NCI-H1048 (cell line): ENCODE measurements around the gene CMTM1.
"Not testable (repeated sequence)": the region's sequence is repeated elsewhere in the genome, so short reads cannot be mapped to it uniquely, and the experiment has no call there.

Experiments
- DNase-seq: peaks from one replicate; lab custom pipeline; 2025; lab: John Stamatoyannopoulos, UW

CMTM1 gene

DNA sequence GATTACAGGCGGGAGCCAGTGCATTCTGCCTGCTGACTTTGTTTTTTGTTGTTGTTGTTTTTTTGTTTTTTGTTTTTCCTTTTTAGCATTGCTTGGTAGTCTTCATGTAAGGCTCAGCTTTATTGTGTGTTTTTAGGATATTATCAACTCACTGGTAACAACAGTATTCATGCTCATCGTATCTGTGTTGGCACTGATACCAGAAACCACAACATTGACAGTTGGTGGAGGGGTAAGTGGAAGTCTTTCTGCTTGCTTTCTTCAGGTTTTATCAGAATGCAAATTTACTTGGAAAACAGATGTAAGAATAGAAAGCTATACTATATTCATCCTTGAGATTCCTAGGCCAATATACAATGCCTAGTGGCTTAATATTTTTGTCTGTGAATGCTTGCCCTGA is 3.3 kb upstream of the CMTM1 start:
- DNase-seq = no peak

DNA sequence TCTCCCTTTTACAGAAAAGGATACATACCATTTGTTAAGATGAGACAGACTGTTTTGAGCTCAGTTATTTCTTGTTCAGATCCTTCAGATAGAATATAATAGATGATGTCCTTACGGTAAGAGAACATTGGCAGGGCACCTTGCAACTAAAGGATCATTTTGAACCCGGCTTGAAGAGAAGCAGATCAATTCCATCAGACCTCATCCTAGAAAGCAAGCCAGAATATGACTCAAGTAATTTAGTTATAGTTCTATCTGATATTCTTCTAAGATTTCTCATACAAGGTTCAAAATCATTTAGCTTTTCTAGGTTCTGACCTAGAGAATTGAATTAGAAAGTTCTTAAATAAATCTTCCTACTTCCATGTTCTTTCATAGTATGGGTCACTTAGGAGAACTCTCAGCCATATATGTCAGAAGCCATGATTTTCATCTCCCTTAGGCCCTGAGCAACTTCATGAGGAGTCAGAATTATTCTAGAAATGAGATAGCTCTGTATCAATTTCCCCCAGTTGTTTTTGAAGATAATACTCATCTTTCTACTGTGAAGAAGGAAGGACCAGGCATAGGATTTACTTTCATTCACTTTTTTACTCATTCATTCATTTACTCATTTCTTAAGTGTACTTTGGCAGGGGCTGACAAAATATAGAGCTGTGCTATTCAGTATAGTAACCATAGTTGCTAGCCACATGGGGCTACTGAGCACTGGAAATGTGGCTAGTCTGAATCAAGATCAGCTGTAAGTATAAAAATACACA is 2.5 kb upstream of the CMTM1 start:
- no peak for DNase-seq

- not testable (repeated sequence) for DNase-seq
Observed at GRCh38 chr16:66567270-66567669, 1.0 kb downstream of the CMTM1 start.

- DNase-seq = no peak
Observed at GRCh38 chr16:66568355-66568754, 2.1 kb downstream of the CMTM1 start.

DNA sequence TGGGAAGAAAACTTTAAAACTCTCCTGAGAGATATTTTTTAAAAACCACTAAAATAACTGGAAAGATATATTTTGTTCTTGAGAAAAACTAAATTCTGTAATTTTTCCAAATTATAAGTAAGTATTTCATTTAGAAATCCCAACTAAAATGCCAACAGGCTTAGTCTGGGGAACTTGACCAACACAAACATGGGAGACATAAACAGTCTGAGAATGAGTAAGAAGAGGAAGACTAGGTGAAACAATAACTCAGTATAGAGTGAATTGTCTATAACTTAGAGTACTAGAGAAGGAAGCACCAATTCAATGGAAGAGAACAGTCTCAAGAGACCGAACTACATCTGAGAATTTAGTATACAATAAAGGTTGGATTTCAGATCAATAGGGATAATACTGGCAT is 2.9 kb downstream of the CMTM1 start:
- no peak for DNase-seq

GRCh38 chr16:66569827-66570405 is 3.7 kb downstream of the CMTM1 start:
- DNase-seq = no peak

- no peak for DNase-seq
Observed at GRCh38 chr16:66572356-66572755, 6.1 kb downstream of the CMTM1 start.

GRCh38 chr16:66574081-66574480 is 7.8 kb downstream of the CMTM1 start:
- no peak for DNase-seq

- no peak for DNase-seq
Observed at GRCh38 chr16:66574531-66574930, 8.3 kb downstream of the CMTM1 start.

- DNase-seq = no peak
Observed at GRCh38 chr16:66575060-66575459, 8.8 kb downstream of the CMTM1 start.

GRCh38 chr16:66576296-66576695 is 10.1 kb downstream of the CMTM1 start:
- DNase-seq = no peak

GRCh38 chr16:66578651-66579531 is 12.7 kb downstream of the CMTM1 start, which contains the start of gene CMTM2:
CMTM2 (plus strand) TSS chr16:66579463; CDS start chr16:66579608, 145 bp downstream.
- no peak for DNase-seq

- no peak for DNase-seq
Observed at GRCh38 chr16:66580605-66581209, 14.5 kb downstream of the CMTM1 start.

DNA sequence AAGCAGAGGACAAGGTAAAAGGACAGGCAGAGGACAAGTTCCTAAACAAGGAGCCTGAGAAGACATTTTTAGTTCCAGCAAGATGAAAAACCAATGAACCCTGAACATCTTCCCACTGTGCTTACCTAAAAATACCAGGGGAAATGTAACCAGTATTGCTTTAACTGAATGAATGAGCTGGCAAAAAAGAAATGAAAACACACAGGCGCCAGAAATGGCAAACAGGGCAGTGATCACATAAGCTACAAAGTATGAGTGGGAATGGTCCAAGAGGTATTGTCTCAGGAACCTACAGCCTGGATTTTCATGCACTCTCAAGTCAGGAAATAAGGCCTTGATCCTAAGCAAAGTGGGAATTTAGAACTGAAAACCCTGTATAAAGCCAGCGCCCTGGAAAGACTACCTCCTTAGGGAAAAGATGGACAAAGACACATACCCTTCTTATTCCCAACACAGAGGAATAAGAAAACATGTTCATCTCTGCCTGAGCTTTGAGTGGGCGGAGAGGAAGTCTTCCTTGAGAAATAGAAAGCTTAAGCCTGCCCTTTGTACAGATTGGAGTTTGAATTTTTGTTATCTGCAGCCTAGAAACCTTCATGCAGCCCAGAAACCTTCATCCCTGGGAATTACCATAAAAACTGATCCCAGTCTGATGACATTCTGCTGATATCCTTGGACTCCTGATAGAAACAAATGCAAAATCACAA is 15.2 kb downstream of the CMTM1 start:
- no peak for DNase-seq

GRCh38 chr16:66585481-66586239 is 19.4 kb downstream of the CMTM1 start:
- no peak for DNase-seq

GRCh38 chr16:66587881-66588600 is 21.8 kb downstream of the CMTM1 start:
- DNase-seq = no peak

- no peak for DNase-seq
Observed at GRCh38 chr16:66588981-66589713, 22.9 kb downstream of the CMTM1 start.

DNA sequence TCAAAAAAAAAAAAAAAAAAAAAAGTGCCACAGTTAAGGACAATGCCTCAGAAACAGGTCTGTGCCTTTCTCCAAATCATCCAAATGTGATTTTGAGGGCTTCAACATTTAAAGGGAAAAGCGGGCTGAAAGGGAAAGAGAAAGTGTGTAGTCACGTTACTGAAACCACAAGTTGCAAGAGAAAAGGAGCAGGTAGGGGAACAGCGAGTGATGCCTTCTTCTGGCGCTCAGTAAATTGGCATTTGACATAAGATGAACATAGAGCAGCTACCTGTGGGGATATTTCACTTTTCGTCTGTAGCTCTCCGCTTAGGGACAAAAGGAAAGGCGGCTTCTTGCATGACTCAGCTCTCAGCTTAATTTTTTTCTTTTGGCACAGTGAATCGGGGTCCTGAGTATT is 24.1 kb downstream of the CMTM1 start:
- no peak for DNase-seq

DNA sequence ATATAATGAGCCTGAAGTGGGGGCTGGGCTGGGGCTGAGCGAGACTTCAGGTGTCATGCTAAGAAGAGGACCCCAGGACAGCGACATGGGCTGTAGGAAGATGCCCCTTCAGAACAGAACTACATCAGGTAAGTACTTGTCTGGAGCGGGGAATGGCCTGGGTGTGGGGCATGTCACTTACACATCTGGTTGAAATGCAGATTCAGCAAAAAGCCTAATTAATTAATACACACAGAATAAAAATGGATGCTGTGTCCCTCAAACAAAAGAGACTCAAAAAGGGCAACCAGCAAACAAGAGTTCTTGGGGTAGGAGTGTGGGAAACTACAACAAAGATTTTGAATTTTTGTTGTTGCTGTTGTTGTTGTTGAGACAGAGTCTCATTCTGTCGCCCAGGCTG is 24.8 kb downstream of the CMTM1 start:
- no peak for DNase-seq

- DNase-seq = no peak
Observed at GRCh38 chr16:66592241-66592640, 26.0 kb downstream of the CMTM1 start.
